GM18499 (cell line): ENCODE measurements around the gene ELN.

Experiments used
- ATAC-seq: cut with Tn5 transposase; IDR thresholded peaks from one replicate; pipeline ENCODE4 v1.9.1; 2021; ENCODE audit warnings: moderate number of reproducible peaks; ENCODE audit not compliant: insufficient read depth, unreplicated experiment

Gene ELN

DNA sequence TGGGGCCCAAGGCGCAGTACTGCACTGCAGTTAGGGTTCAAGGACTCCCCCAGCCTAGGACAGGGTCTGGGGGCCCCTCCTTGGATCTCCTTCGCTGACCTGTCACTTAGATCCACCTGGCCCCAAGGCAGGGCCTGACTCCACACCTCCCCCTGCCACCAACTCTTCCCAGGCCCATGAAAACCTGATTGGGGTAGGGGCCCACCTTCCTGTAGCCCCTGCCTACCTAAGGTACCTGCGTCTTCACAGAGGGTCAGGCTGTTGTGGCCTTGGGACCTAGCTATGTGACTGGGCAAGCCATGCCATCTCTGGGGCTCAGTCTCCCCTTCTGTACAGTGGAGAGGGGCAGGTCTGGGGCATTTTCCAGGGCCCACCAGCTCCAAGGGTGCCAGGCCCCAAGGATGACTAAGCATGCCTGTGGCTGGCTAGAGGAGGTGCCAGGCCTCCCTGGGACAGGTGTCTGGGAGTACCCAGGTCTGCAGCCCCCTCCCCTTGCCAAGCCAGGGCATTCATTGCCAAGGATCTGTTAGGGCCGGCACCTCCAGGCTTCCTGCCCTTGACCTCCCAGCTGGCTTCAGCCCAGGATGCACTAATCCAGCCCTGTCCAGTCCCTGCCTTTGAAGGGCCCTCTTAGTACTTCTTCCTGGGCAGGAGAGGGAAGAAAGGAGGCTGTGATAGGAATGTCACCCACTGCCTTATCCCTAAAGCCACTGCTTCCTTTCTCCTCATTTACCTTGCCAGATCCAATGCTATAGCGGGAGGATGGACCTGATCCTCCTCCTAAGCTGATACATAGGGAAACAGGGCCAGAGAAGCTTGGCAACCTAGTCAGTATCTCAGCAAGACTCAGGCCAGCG, 57.0 kb downstream of the ELN start:
- ATAC-seq, result no peak

DNA sequence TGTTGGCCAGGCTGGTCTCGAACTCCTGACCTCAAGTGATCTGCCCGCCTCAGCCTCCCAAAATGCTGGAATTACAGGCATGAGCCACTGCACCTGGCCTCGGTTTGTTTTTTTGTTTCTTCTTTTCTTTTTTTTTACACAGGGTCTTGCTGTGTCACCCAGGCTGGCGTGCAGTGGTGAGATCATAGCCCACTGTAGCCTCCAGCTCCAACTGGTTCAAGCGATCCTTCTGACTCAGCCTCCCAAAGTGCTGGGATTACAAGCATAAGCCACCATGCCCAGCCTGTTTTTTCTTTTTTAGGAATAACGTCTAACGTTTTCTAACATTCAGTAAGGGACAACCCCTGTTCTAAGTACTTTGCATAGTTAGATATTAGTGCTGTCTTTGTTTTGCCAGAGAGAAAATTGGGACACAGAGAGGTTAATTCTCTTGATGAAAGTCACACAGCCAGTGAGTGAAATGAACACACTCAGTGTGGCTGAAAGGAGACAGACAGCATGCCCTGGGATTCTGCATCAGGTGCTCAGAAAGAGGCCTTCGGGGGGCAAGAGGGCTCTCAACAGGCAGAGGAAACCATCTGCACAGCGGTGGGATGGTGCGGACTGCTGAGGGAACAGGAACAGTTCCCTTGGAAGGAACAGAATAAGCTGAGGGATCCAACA, 59.9 kb downstream of the ELN start:
- ATAC-seq, result no peak

DNA sequence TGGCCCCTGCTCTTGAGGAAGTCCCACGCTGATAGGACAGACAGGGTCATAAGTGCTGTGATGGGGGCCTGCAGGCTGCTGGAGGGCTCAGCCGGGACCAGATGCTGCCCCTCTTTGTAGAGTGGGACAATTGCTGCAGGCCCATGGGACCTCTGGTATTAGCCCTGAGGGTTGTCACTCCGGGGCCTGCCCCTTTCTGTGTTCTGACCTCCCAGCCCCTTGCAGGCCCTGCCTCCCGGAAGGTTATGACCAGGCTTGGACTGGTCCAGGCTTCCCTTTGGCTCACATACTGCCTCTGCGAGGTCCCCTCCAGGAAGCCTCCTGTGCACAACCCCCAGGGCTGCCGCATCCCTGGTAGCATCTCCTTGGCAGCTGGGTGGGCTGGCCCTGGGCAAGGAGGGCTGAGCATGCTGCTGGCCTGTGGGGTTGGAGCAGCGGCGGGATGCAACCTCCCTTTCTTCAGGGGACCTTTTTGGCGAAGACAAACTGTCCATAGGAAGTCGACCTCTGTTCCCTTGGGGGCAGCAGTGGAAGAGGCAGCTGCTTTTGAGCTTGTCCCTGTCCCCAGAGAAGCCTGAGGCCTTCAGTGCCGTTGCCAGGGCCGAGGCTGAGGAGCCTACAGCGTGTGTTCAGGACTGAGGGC, 64.5 kb downstream of the ELN start:
- ATAC-seq, result no peak

DNA sequence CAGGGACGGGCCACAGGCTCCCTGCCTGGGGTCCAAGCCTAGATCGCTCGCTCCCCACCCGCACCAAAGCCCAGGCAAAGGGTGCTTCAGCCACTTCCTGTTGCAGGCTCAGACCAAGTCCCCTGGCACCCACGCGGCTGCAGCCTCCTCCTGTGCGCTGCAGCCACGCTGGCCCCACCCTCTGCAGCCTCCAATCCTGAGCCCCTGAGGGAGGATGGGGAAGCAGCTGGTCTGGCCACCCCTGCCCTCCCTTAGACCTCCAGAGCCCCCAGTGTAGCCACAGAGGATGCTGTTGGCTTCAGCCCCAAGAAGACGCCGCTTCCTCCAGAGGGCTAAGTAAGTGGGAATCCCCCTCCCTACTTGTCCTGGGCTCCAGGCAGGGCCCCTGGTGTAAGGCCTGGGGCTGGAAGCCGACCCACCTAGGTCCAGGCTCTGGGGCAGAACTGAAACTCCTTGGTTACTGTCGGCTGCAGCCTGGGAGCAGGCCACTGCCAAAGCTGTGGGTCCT, 65.0 kb downstream of the ELN start:
- ATAC-seq, result no peak

DNA sequence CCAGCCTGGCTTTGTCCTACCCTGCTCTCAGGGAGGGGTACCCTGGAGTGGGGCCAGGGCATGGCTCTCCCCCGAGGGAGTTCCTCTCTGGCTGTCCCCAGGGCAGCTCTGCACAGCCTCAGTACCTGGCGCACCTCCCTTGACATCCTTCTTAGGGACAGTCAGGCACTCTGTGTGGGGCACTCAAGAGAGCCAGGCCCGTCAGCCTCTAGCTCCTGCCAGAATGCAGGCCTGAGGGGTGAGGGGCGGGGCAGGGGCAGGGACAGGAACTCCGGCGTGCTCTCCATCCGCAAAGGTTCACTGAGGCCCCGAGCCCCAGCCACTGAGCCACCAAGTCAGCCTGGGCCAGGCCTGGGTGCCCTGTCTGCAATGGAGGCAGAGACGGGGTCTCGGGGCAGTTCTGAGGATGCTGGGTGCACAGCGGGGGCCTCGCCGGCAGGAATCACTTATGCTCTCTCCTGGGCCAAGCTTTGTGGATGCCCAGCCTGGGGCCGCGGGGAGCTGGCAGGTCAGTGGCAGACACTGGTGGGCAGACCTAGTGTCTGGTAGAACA, 65.8 kb downstream of the ELN start:
- no peak for ATAC-seq

DNA sequence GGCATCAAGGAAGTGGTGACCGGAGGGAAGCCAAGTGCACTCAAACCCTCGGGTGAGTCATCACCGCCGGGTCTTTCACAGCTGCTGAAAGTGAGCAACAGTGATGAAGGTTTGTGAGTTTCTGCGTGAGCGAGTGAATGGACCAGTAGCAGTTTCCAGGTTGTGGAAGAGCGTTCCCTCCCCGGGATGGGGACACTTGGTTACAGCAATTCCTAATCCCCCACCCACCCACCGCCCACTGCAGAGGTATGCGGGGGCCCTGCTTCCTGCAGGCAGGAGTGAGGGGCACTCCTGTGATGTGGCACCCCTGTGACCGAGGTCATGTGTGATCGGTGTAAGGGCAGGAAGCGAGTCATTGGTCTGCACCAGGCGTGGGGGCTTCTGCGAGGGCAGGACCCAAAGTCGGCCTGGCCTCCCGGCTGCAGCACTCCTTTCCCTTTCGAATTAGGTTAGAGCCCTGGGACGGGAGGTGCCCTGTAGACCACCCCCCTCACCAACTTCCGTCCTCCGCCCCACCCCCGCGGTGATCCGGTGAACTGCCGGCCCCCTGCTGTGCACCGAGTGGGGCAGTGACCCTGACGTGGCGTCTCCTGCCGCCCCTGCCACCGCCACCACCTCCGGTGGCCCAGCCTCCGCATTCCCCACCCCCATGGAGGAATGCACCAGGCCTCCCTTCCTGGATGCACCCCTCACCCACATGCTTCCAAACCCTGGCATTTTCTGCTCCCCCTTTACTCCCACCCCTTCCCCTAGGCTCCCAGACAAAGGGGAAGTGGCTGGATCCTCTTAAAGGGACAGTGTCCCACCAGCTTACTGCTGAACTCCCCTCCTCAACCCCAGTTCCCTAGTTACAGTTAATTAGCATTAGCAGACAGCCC, 66.5 kb downstream of the ELN start:
- ATAC-seq, result no peak

DNA sequence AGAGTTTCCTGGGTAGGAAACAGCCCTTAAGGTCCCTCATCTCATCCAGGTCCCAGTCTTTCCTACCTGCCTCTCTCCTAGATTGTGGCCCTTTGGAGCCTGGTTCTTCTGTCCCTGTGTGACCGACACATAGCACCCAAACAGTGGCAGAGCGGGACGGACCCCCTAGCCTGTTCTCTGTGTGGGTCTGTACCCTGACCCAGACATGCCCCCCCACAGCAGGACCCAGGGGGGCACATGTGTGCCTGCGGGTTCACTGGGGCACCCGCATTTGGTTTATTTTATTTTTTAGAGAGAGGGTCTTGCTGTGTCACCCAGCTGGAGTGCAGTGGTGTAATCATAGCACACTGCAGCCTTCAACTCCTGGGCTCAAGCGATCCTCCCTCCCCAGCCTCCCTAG, 67.2 kb downstream of the ELN start:
- no peak for ATAC-seq

DNA sequence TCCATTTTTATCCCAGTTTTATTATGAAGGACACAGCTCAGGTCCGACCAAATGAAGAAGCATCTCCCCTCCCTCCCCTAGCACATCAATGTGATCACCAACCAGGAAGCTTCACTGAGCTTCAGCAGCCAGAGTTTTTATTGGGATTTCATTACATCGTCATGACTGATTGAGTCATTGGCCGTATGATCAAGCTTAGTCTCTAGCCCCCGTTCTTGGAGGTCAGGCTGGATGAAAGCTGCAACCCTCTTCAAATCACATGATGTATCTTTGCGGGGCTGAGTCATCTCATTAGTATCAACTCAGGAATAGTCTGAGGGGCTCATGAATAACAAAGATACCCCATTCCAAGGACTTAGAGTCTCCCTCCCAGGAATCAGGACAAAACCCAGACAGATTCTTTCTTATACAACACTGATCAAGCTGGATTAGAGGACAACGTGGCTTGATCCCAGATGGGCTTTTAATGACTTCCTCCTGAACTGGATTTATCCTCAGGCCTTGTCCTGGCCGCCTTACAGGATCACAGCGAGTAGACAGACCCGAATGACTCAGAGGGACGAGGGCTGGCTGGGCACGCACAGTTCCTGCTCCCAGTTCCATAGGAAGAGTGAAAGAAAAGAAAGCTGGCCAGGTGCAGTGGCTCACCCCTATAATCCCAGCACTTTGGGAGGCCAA, 70.1 kb downstream of the ELN start:
- ATAC-seq, result no peak

DNA sequence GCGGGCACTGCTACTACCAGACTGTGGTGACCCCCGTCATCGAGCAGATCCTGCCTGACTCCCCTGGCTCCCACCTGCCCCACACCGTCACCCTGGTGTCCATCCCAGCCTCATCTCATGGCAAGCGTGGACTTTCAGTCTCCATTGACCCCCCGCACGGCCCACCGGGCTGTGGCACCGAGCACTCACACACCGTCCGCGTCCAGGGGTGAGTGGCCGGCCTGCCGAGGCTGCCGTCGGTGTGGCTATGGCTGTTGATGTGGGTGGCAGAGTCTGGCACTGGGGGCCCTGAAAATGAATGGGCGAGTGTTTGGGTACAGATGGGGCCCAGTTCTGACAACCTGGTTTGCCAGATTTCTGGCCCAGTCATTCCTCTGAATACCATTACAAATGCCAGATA, 71.1 kb downstream of the ELN start:
- ATAC-seq, result no peak

DNA sequence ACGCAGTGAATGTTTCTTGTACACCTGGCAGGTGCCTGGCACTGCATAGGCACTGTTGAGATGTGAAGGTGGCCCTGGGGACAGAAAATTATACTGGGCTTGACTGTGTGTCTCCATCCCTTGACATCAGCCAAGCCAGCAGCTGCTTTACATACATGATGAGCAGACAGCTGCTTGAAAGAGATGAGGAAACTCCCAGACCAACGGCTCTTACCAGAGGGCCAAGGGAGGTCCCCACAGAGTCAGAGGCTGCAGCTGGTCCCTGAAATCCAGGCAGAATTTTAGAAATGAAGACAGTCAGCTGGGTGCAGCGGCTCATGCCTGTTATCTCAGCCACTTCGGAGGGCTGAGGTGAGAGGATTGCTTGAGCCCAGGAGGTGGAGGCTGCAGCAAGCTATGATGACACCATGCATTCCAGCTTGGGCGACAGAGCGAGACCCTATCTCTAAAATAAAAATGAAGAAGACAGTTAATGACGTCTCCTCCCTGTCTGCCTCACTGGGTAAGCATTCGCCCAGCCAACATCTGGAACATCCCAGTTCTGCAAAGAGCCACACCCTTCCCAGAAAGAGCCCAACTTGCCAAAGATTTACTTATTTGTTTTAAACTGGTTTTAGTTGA, 73.2 kb downstream of the ELN start:
- peak; percentile 73 for ATAC-seq

DNA sequence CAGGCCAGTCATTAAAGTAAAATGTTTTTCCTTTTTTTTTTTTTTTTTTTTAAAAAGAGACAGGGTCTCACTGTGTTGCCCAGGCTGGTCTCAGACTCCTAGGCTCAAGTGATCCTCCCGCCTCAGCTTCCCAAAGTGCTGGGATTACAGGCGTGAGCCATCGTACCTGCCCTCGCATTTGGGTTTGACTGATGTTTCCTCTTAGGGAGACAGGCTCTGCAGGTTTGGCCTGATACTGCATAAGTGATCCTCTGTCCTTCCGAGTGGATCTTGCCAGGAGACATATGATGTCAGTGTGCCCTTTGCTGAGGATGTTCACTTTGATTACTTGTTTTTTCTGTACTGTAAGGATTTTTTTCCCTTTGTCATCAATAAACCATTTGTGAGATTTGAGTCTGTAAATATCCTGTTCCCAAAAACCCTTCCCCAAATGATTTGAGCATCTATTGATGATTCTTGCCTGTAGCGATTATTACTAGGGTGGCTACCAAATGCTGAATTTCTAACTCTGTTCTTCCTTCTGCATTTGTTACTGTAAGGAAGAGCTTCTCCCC, 75.3 kb downstream of the ELN start:
- ATAC-seq, result no peak

DNA sequence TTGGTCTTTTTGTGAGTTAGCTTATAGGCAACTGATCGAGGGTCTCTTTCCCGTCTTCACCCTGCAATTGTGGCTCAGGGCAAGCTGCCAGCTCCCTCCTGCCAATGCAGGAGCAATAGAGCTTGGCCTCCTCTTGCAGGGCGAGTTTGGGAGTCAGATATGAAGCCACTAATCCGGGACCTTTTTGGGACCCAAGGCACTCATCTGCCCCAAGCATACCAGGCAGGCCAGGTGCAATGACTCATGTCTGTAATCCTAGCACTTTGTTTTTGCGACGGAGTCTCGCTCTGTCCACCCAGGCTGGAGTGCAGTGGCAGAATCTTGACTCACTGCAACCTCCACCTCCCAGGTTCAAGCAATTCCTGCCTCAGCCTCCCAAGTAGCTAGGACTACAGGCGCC, 76.7 kb downstream of the ELN start:
- no peak for ATAC-seq

DNA sequence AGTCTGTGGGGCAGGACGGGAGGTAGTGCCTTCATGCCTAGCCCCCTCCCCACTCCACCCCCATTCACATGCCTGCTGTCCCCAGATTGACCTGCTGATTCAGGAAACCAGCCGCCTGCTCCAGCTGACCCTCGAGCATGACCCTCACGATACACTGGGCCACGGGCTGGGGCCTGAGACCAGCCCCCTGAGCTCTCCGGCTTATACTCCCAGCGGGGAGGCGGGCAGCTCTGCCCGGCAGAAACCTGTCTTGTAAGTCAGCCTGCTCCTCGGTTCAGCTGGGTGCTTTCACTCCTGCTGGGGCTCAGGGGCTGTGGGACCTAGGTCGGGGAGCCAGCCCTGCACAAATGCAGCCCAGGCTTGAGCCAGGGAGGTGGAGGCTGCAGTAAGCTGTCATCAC, 78.0 kb downstream of the ELN start:
- no peak for ATAC-seq

DNA sequence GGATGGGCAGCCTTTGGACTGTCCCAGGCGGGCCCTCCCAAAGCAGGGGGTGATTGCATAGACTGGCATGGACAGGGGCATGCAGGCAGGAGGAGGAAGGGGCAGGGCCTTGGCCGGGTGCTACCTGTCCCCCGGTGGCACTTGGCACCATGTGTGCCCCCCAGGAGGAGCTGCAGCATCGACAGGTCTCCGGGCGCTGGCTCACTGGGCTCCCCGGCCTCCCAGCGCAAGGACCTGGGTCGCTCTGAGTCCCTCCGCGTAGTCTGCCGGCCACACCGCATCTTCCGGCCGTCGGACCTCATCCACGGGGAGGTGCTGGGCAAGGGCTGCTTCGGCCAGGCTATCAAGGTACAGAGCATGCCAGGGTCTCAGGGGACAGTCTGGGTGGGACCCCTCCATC, 78.9 kb downstream of the ELN start:
- no peak for ATAC-seq

DNA sequence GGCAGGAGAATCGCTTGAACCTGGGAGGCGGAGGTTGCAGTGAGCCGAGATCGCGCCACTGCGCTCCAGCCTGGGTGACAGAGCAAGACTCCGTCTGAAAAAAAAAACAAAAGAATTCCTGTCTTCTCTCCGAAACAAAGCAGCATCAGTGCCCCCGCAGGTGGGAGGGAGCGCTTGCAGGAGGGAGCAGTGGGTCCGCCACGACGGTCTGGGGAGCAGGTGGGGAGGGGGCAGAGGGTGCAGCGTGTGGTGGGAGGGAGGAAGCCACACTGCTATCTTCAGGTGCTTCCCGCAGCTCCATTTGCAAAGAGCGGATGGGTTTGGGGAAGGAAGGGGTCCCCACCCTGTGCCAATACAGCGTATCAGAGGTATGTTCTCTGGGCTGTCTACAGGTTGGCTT, 87.4 kb downstream of the ELN start:
- ATAC-seq, result no peak

DNA sequence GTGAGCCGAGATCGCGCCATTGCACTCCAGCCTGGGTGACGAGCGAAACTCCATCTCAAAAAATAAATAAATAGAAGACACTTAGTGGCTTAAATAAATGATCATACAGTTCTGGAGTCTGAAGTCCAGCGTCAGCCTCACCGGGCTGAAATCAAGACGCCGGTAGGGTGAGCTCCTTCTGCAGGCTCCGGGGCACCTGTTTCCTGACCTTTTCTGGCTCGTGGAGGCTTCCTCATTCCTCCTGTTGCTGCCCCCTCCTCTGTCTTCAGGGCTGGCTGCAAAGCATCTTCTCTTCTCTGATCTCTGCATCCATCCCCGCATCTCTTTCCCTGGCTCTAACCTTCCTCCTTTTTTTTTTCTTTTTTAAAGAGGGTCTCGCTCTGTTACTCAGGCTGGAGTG, 88.4 kb downstream of the ELN start:
- ATAC-seq, result no peak
